ENCODE data around the gene RBM20.
"Not testable (repeated sequence)": the region's sequence is repeated elsewhere in the genome, so short reads cannot be mapped to it uniquely, and the experiment has no call there.

The RBM20 gene

GRCh38 chr10:110860576-110861241 lies 216.6 kb downstream of the RBM20 start:
- peak; percentile 74 for DNase-seq

- no peak for DNase-seq
These were observed 217.3 kb downstream of the RBM20 start for GRCh38 chr10:110861476-110861875.

- peak in 1 of 2 donors; percentile 54 for DNase-seq
These were observed 218.0 kb downstream of the RBM20 start for GRCh38 chr10:110861930-110862649.

GRCh38 chr10:110862961-110863360 lies 218.8 kb downstream of the RBM20 start:
- no peak for DNase-seq

GRCh38 chr10:110863361-110863760 lies 219.2 kb downstream of the RBM20 start:
- DNase-seq = no peak

GRCh38 chr10:110863956-110864355 lies 219.8 kb downstream of the RBM20 start:
- no peak for DNase-seq

GRCh38 chr10:110864662-110865140 lies 220.6 kb downstream of the RBM20 start:
- DNase-seq = peak; percentile 79 to 86

- DNase-seq = no peak
These were observed 221.2 kb downstream of the RBM20 start for GRCh38 chr10:110865186-110865808.

GRCh38 chr10:110865809-110866482 lies 221.8 kb downstream of the RBM20 start:
- no peak for DNase-seq

GRCh38 chr10:110867011-110867806 lies 223.1 kb downstream of the RBM20 start:
- not testable (repeated sequence) for DNase-seq

GRCh38 chr10:110867807-110868465 lies 223.8 kb downstream of the RBM20 start:
- no peak for DNase-seq

GRCh38 chr10:110868981-110869380 lies 224.8 kb downstream of the RBM20 start:
- DNase-seq = peak; percentile 72 to 79

- DNase-seq = no peak
These were observed 226.7 kb downstream of the RBM20 start for GRCh38 chr10:110870823-110871297.

GRCh38 chr10:110871298-110872084 lies 227.4 kb downstream of the RBM20 start, which contains the start of gene PDCD4:
TSS of gene PDCD4 (plus strand) at chr10:110871928. CDS start at chr10:110876028, 4,100 bp downstream.
- DNase-seq = peak; percentile 95 to 96

- DNase-seq = peak; percentile 89 to 91
These were observed 228.2 kb downstream of the RBM20 start for GRCh38 chr10:110872145-110872983.

- no peak for DNase-seq
These were observed 229.1 kb downstream of the RBM20 start for GRCh38 chr10:110872984-110873923.

GRCh38 chr10:110873951-110874350 lies 229.8 kb downstream of the RBM20 start:
- no peak for DNase-seq

GRCh38 chr10:110876000-110876399 lies 231.9 kb downstream of the RBM20 start:
- no peak for DNase-seq
